A549 treated with Mapracorat at 1 μM for 4 hours (cell line): ENCODE results near the gene SFPQ. TPM values are rescaled to one million over a fixed set of nuclear protein-coding genes. Genes with fewer than 3 reads are reported as not detected.

Experiments
- total RNA-seq: library from RNA; stranded (reverse); fragments of 200-300 nt; extraction: Qiagen RNA extraction; gene quantifications from 5 replicates; pipeline ENCODE4 v1.2.3, GENCODE V29; 2022

Gene SFPQ
- 183 to 296 TPM (median 186 TPM) in 5 replicates for total RNA-seq

GRCh38 chr1:35192853-35193664 is at the start of gene SFPQ:
SFPQ (minus strand) TSS chr1:35193145; CDS start chr1:35193049, 96 bp downstream.

Other genes with a start within 250 kb of the SFPQ start
- 15.5 to 18.4 TPM (median 15.9 TPM) in 5 replicates for gene TMEM35B, start 207.8 kb downstream of the SFPQ start, total RNA-seq
- gene ZMYM6, start 161.2 kb downstream of the SFPQ start, total RNA-seq, result 4.2 to 5.8 TPM (median 5.4 TPM) in 5 replicates
- gene ZMYM1, start 113.8 kb downstream of the SFPQ start, total RNA-seq, result 3.5 to 8.3 TPM (median 6.3 TPM) in 5 replicates
- 8.3 to 11.6 TPM (median 10.4 TPM) in 5 replicates for gene ZMYM4, start 75.6 kb upstream of the SFPQ start, total RNA-seq